Fibroblast of villous mesenchyme (primary cell): ENCODE results near the gene HCAR1. TPM values are rescaled to one million over a fixed set of nuclear protein-coding genes. Genes with fewer than 3 reads are reported as not detected.

Experiments
- DNase-seq: peaks from one replicate; pipeline ENCODE4 v3.0.0-alpha.2; 2010; ENCODE audit warnings: low read depth
- H3K4me3 ChIP-seq: 2 replicates; pipeline ENCODE4 v1.5.1; 2011; ENCODE audit warnings: low read depth, mild to moderate bottlenecking, low read length
- total RNA-seq: library from RNA; depleted of rRNA; stranded (reverse); fragments of >200 nt; gene quantifications from 2 replicates; pipeline ENCODE4 v1.2.3, GENCODE V29; 2012
- TF ChIP-seq, protein P1 (sequence below): IDR thresholded peaks from 2 replicates; pipeline ENCODE4 v1.5.1; 2012; ENCODE audit warnings: low read depth, mild to moderate bottlenecking, low read length; ENCODE audit not compliant: insufficient read depth

The HCAR1 gene
- total RNA-seq, 1 donor, result 0.43 TPM

DNA sequence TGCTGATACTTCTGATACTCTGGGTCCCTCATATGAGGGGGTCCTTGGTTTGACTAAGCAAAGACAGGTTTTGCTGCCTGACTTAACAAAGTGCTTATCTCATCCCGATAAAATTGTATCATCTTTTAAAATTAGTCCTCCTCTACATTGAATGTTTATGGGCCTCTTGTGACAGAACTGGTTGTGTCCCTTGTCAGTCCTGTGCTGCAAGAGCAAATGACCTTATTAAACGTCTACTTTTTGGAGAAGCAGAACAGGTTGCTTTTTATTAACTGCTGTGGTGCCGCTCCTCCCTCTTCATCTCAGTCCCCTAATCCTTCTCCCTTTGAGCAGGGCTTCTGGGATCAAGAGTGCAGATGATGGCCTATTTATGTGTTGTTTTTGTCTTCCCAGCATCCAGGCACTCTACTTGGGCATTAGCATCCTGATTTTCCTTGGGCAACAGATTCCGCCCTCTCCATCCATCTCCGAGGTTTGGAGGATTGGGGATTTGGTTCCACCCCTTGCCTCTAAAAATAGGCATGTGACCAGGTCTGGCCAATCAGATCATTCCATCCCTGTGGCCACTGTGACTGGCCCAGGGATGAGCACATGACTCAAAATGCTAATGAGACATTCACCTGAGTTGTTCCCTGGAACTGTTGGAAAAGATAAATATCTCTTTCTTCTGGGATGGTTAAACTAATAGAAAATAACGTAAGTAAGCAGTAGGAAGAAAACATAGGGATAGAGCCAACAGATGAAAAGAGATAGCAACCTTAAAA, 19.1 kb upstream of the HCAR1 start:
- no peak for DNase-seq
- TF ChIP-seq, protein P1, sequence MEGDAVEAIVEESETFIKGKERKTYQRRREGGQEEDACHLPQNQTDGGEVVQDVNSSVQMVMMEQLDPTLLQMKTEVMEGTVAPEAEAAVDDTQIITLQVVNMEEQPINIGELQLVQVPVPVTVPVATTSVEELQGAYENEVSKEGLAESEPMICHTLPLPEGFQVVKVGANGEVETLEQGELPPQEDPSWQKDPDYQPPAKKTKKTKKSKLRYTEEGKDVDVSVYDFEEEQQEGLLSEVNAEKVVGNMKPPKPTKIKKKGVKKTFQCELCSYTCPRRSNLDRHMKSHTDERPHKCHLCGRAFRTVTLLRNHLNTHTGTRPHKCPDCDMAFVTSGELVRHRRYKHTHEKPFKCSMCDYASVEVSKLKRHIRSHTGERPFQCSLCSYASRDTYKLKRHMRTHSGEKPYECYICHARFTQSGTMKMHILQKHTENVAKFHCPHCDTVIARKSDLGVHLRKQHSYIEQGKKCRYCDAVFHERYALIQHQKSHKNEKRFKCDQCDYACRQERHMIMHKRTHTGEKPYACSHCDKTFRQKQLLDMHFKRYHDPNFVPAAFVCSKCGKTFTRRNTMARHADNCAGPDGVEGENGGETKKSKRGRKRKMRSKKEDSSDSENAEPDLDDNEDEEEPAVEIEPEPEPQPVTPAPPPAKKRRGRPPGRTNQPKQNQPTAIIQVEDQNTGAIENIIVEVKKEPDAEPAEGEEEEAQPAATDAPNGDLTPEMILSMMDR, result no peak
- no peak overlapping the region for H3K4me3 ChIP-seq

DNA sequence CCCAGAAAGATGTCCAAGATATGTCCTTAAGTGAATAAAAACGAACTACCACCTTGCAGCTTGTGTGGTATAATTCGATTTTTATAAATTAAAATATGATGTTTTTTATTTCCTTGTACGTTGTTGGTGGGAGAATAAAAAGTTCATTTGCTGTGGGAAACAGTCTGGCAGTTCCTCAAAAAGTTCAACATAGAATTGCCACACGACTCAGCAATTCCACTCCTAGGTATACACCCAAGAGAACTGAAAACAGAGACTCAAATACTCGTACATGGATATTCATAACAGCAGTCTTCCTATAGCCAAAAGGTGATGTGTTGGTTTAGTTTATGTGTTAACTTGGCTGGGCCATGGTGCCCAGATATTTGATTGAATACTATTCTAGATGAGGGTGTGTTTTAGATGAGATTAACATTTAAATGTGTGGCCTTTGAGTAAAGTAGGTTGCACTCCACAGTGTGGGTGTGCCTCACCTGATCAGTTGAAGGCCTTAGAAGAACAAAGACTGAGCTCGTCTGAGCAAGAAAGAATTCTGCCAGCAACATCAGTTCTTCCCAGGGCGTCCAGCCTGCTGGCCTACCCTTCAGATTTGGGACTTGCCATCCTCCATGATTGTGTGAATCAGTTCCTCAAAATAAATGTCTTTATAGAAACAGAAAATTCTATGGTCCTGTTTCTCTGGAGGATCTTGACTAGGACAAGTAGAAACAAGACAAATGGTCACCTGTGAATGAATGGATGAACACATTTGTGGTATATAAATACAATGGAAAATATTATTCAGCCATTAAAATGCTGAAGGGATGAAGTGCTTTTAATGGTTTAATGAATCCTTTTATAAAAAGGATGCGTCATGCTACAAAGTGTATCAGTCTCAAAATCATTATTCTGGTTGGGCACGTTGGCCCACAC, 16.8 kb upstream of the HCAR1 start:
- TF ChIP-seq, protein P1, result no peak
- H3K4me3 ChIP-seq, result no peak overlapping the region
- DNase-seq, result no peak

DNA sequence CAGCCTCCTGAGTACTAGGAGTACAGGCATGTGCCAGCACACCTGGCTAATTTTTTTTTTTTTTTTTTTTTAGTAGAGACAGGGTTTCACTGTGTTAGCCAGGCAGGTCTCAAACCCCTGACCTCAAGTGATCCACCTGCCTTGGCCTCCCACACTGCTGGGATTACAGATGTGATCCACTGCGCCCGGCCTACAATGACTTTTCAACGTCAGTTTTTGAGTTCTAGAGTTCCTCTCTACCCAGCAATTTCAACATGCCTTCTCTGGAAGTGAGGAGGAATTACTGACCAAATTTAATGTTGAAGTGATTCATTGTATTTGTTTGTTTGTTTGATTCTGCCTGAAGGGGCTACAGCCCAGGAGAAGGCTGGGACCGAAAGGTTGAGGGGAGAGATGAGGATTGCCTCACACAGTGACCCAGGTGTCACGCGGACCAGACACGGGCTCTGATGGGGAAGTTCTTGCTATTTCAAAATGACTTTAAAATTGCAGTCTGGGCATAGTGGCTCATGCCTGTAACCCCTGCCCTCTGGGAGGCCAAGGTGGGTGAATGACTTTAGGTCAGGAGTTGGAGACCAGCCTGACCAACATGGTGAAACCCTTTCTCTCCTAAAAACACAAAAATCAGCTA, 13.4 kb upstream of the HCAR1 start:
- TF ChIP-seq, protein P1, result no peak
- DNase-seq, result no peak
- H3K4me3 ChIP-seq, result no peak overlapping the region

DNA sequence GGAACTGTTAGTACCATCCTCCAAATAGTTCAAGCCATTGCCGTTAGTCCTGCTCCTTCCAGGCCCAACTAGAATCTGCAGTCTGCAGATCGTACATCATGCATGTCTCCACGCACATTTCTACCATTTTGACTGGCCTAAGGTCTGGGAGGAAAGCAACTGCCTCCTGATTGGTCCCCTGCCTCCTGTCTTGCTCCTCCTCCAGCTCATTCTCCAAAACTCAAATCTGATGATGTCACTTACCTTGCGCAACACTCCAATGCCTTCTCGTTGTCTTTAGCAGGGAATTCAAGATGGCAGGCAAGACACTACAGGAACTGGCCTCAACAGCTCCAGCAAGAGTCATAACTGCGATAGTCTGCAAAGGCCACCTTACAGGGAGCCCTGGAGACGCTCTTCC, 9.7 kb upstream of the HCAR1 start:
- DNase-seq, result no peak
- no peak overlapping the region for H3K4me3 ChIP-seq
- TF ChIP-seq, protein P1, result no peak

DNA sequence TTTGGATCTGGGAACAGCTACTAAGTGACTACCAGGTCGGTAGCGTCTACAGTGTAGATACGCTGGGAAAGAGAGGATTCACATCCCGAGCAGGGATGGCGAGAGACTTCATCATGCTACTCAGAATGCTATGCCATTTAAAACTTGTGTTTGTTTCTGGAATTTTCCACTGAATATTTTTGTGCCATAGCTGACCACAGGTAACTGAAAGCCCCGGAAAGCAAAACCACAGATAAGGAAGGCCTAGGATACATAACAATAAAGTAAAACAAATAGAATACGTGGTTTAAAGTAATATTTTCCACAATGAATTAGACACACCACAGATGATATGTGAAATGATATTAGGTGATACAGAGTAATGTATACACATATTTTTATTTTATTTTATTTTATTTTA, 7.9 kb upstream of the HCAR1 start:
- H3K4me3 ChIP-seq, result no peak overlapping the region
- DNase-seq, result peak; percentile 16
- TF ChIP-seq, protein P1, result no peak

DNA sequence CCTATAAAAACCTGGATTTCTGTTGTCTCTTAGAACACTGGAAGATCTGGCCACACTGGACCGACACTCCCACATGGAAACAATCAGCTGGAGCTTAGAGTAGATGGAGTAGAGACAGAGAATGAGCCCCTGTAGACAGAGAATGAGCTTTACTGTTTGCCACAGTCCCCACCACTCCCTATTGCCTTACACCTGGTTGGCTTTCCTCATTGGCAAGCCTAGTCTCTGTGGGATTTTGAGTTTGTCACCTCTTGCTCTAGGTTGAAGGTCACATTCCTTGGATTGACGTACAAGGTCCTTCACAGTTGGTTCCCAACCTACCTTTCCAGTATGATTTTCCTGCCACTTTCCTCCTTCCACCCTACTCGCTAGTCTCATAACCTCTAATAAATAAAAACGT, 2.0 kb upstream of the HCAR1 start:
- TF ChIP-seq, protein P1, result no peak
- DNase-seq, result no peak
- H3K4me3 ChIP-seq, result no peak overlapping the region
